T-cell (primary cell): ENCODE data around the gene GNAT1. TPM values are rescaled to one million over a fixed set of nuclear protein-coding genes. Genes with fewer than 3 reads are reported as not detected.

Source experiments
- ATAC-seq, 4 experiments: fragments of 200-7000 bp in 3 of 4; fragments of 150-1000 bp in 1 of 4; cut with Tn5 transposase; replicated peaks in 1 of 4; 1 replicate in 3 of 4; 2 replicates in 1 of 4; pipeline ENCODE4 v1.10.0; 2021; ENCODE audit warnings: moderate library complexity in 3 of 4, mild to moderate bottlenecking in 2 of 4, moderate number of reproducible peaks in 1 of 4
- CTCF ChIA-PET, 2 donors: fragments of 300-600 bp; sonication (Branson Sonifier 250); formaldehyde crosslinking; loops; one replicate each; lab custom pipeline; 2022; ENCODE audit warnings: antibody characterized with exemption in 2 of 2; lab: Charles Lee
- POLR2A ChIA-PET, 2 donors: fragments of 300-600 bp; sonication (Branson Sonifier 250); formaldehyde crosslinking; loops; one replicate each; lab custom pipeline; 2022; ENCODE audit warnings: antibody characterized with exemption in 2 of 2; lab: Charles Lee
- DNase-seq, 35 experiments: peaks; one replicate each; pipeline versions ENCODE4 v3.0.0 to v3.0.0-alpha.2; 2013 to 2023
- H3K27ac ChIP-seq: one replicate; pipeline ENCODE4 v1.5.1; 2013; ENCODE audit warnings: low read length
- H3K27me3 ChIP-seq, 2 experiments: replicated peaks in 1 of 2; 1 replicate in 1 of 2; 2 replicates in 1 of 2; pipeline versions ENCODE4 v1.6.1 to v1.7.0; 2013; ENCODE audit warnings: low read length in 1 of 2, mixed read lengths in 1 of 2; ENCODE audit not compliant: control insufficient read depth in 2 of 2, insufficient read depth in 2 of 2; ENCODE audit errors: extremely low read depth in 1 of 2
- H3K36me3 ChIP-seq, 2 donors: 1 replicate in 1 of 2; 2 replicates in 1 of 2; pipeline versions ENCODE4 v1.6.1 to v1.7.0; 2013; ENCODE audit warnings: low read length in 1 of 2; ENCODE audit not compliant: control insufficient read depth in 2 of 2, insufficient read depth in 1 of 2; ENCODE audit errors: extremely low read depth in 1 of 2
- H3K4me1 ChIP-seq, 2 experiments: 1 replicate in 1 of 2; 2 replicates in 1 of 2; pipeline versions ENCODE4 v1.6.1 to v1.7.0; 2013; ENCODE audit warnings: low read length in 2 of 2, mixed read lengths in 1 of 2; ENCODE audit not compliant: insufficient read depth in 2 of 2, control insufficient read depth in 1 of 2; ENCODE audit errors: extremely low read depth in 1 of 2
- H3K4me3 ChIP-seq, 2 donors: 1 replicate in 1 of 2; 2 replicates in 1 of 2; pipeline versions ENCODE4 v1.5.1 to v1.7.0; 2013; ENCODE audit warnings: mild to moderate bottlenecking in 2 of 2, low read length in 1 of 2, moderate library complexity in 1 of 2; ENCODE audit not compliant: control insufficient read depth in 1 of 2; ENCODE audit errors: extremely low read depth in 1 of 2
- H3K9me3 ChIP-seq: 2 replicates; pipeline ENCODE4 v1.7.0; 2013
- H3K27ac Mint-ChIP-seq, 2 donors: one replicate each; pipeline ENCODE4 v1.8.0; 2020 to 2021; ENCODE audit warnings: mild to moderate bottlenecking in 2 of 2, mixed read lengths in 2 of 2
- H3K27me3 Mint-ChIP-seq, 2 donors: one replicate each; pipeline ENCODE4 v1.8.0; 2021 to 2022; ENCODE audit warnings: mixed read lengths in 2 of 2
- H3K36me3 Mint-ChIP-seq: one replicate; pipeline ENCODE4 v1.8.0; 2021; ENCODE audit warnings: mixed read lengths
- H3K4me1 Mint-ChIP-seq, 3 donors: one replicate each; pipeline ENCODE4 v1.8.0; 2020 to 2022; ENCODE audit warnings: mixed read lengths in 3 of 3, mild to moderate bottlenecking in 1 of 3
- H3K4me3 Mint-ChIP-seq, 3 donors: one replicate each; pipeline ENCODE4 v1.8.0; 2020 to 2022; ENCODE audit warnings: mild to moderate bottlenecking in 3 of 3, mixed read lengths in 3 of 3, moderate library complexity in 3 of 3
- H3K9me3 Mint-ChIP-seq, 3 donors: one replicate each; pipeline ENCODE4 v1.8.0; 2020 to 2022; ENCODE audit warnings: mixed read lengths in 3 of 3
- WGBS: methylation state at CpG from one replicate; pipeline ENCODE4 v1.1.5; 2013; ENCODE audit warnings: missing lambda C conversion rate; ENCODE audit not compliant: insufficient coverage; 5-methylcytosine and 5-hydroxymethylcytosine counted together
- total RNA-seq, 35 experiments: library from RNA in 6 of 35; stranded (reverse) in 6 of 35; fragments of 120-200 nt in 1 of 35; gene quantifications; one replicate each; pipeline versions ENCODE4 v1.2.1 to v1.2.4 and lab custom pipeline; 2013 to 2026

The GNAT1 gene
- total RNA-seq, 5 donors from 2014 or later (not counting 1 experiment from before 2014, with no cell fraction given) = 0.28 TPM; not detected in 4

GRCh38 chr3:50174947-50175524, 16.4 kb upstream of the GNAT1 start:
- WGBS = 89% methylated on average over 14 of the region's 17 CpGs
- no peak overlapping the region for H3K27ac Mint-ChIP-seq

DNA sequence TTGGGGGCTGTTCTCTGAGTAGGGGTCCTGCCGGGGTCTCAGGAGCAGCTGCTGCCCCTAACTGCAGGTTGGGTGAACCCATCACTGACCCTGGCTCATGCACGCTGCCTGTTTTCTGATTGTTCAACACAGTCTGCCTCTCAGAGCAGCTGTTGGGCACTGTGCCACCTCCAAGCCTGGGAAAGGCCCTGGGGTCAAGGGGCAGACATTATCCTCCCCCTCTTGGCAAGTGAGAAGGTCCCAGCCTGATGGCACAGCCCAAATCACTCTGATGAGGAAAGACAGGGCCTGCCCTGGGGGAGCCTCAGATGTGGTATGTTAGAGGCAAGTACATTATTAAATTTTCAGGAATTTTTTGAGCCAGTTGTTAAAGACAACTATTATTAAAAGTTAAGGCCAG, 14.1 kb upstream of the GNAT1 start:
- ChIA-PET POLR2A (no interaction called here), CTCF (no interaction called here)
- H3K27me3 ChIP-seq = peaks cover 0 to 16% of the 10 kb centered on the region in 2 experiments
- Mint-ChIP-seq H3K9me3 (no peaks in the 10 kb centered on the region), H3K36me3 (no peaks in the 10 kb centered on the region), H3K4me1 (peaks cover 0 to 5% (median 3%) of the 10 kb centered on the region in 3 donors), H3K4me3 (no peak overlapping the region), H3K27me3 (no peaks in the 10 kb centered on the region), H3K27ac (no peak overlapping the region)
- H3K36me3 ChIP-seq = no peaks in the 10 kb centered on the region
- DNase-seq (no peak), ATAC-seq (no peak)
- peaks cover 0 to 2% of the 10 kb centered on the region in 2 experiments for H3K4me1 ChIP-seq
- no peak overlapping the region for H3K27ac ChIP-seq
- H3K4me3 ChIP-seq = no peak overlapping the region
- 94% methylated on average over 2 of the region's 2 CpGs for WGBS
- H3K9me3 ChIP-seq = no peaks in the 10 kb centered on the region

More at GRCh38 chr3:50174947-50175524, 16.4 kb upstream of the GNAT1 start:
- Histone ChIP-seq H3K27ac (no peak overlapping the region), H3K9me3 (no peaks in the 10 kb centered on the region), H3K4me3 (no peak overlapping the region), H3K36me3 (no peaks in the 10 kb centered on the region), H3K4me1 (peaks cover 0 to 2% of the 10 kb centered on the region in 2 experiments), H3K27me3 (peaks cover 0 to 31% of the 10 kb centered on the region in 2 experiments)
- Mint-ChIP-seq H3K4me1 (peaks cover 0 to 5% (median 3%) of the 10 kb centered on the region in 3 donors), H3K9me3 (no peaks in the 10 kb centered on the region), H3K4me3 (no peak overlapping the region), H3K36me3 (no peaks in the 10 kb centered on the region), H3K27me3 (no peaks in the 10 kb centered on the region)
- ATAC-seq (no peak), DNase-seq (no peak)
- ChIA-PET CTCF (no interaction called here), POLR2A (no interaction called here)

GRCh38 chr3:50179710-50180109, 11.7 kb upstream of the GNAT1 start:
- DNase-seq (no peak), ATAC-seq (no peak)
- Histone ChIP-seq H3K36me3 (no peaks in the 10 kb centered on the region), H3K27ac (no peak overlapping the region), H3K4me3 (no peak overlapping the region), H3K9me3 (no peaks in the 10 kb centered on the region), H3K4me1 (no peaks in the 10 kb centered on the region), H3K27me3 (peaks cover 0 to 29% of the 10 kb centered on the region in 2 experiments)
- Mint-ChIP-seq H3K36me3 (no peaks in the 10 kb centered on the region), H3K4me3 (no peak overlapping the region), H3K4me1 (no peaks in the 10 kb centered on the region), H3K27ac (no peak overlapping the region), H3K27me3 (no peaks in the 10 kb centered on the region), H3K9me3 (no peaks in the 10 kb centered on the region)
- 60% methylated on average over 1 of the region's 2 CpGs for WGBS
- ChIA-PET CTCF (interaction anchor here in 1 of 2 donors (0.6 kb wide), 1 partner anchor 74 kb away, joined by 4 read pairs; no protein-coding TSS in a partner anchor), POLR2A (no interaction called here)

- no peak for ATAC-seq
- Mint-ChIP-seq H3K27me3 (no peaks in the 10 kb centered on the region), H3K9me3 (no peaks in the 10 kb centered on the region), H3K36me3 (no peaks in the 10 kb centered on the region), H3K4me1 (no peaks in the 10 kb centered on the region), H3K4me3 (no peak overlapping the region), H3K27ac (no peak overlapping the region)
- H3K4me1 ChIP-seq = no peaks in the 10 kb centered on the region
- H3K36me3 ChIP-seq = no peaks in the 10 kb centered on the region
- no peaks in the 10 kb centered on the region for H3K9me3 ChIP-seq
- no peak overlapping the region for H3K27ac ChIP-seq
- ChIA-PET CTCF (interaction anchor here in 1 of 2 donors (0.7 kb wide), 1 partner anchor 799 kb away, joined by 3 read pairs; no protein-coding TSS in a partner anchor), POLR2A (no interaction called here)
- WGBS = 86% methylated on average over 5 of the region's 5 CpGs
- no peak for DNase-seq
- peaks cover 0 to 39% of the 10 kb centered on the region in 2 experiments for H3K27me3 ChIP-seq
- H3K4me3 ChIP-seq = no peak overlapping the region
Observed at GRCh38 chr3:50181985-50182384, 9.4 kb upstream of the GNAT1 start.

DNA sequence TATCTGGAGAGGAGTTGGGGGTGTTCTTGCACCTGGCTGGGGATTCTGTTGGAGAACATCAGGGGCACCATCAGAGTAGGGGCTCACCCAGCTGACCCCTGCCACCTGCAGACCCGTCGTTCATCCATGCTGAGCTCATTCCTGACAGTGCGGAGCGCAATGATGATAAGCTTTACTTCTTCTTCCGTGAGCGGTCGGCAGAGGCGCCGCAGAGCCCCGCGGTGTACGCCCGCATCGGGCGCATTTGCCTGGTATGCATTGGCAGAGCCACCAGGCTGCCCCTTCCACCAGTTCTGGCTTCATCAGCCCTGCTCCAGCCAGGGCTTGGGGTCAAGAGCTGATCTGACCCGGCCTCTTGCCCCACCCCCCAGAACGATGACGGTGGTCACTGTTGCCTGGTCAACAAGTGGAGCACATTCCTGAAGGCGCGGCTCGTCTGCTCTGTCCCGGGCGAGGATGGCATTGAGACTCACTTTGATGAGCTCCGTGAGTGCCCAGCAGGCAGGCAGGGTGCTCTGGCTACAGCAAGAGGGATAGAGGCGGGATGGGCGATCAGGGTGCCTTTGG, 8.8 kb upstream of the GNAT1 start:
- Histone ChIP-seq H3K9me3 (no peaks in the 10 kb centered on the region), H3K27ac (no peak overlapping the region), H3K4me3 (no peak overlapping the region), H3K36me3 (no peaks in the 10 kb centered on the region), H3K4me1 (no peaks in the 10 kb centered on the region), H3K27me3 (peaks cover 0 to 36% of the 10 kb centered on the region in 2 experiments)
- no peak overlapping the region for H3K27ac Mint-ChIP-seq
- CTCF ChIA-PET = no interaction called here
- ATAC-seq (no peak), DNase-seq (no peak)
- no peak overlapping the region for H3K4me3 Mint-ChIP-seq
- no peaks in the 10 kb centered on the region for H3K36me3 Mint-ChIP-seq
- H3K27me3 Mint-ChIP-seq = no peaks in the 10 kb centered on the region
- 91% methylated on average over 22 of the region's 26 CpGs for WGBS
- H3K4me1 Mint-ChIP-seq = no peaks in the 10 kb centered on the region
- POLR2A ChIA-PET = no interaction called here
- no peaks in the 10 kb centered on the region for H3K9me3 Mint-ChIP-seq

- peaks cover 0 to 38% of the 10 kb centered on the region in 2 experiments for H3K27me3 ChIP-seq
- ChIA-PET CTCF (interaction anchor here in 1 of 2 donors (0.5 kb wide), 1 partner anchor 54 kb away, joined by 4 read pairs; no protein-coding TSS in a partner anchor), POLR2A (no interaction called here)
- ATAC-seq (no peak), DNase-seq (no peak)
- Mint-ChIP-seq H3K4me1 (no peaks in the 10 kb centered on the region), H3K27ac (no peak overlapping the region), H3K4me3 (no peak overlapping the region), H3K9me3 (no peaks in the 10 kb centered on the region), H3K36me3 (no peaks in the 10 kb centered on the region), H3K27me3 (no peaks in the 10 kb centered on the region)
- H3K27ac ChIP-seq = no peak overlapping the region
- no peak overlapping the region for H3K4me3 ChIP-seq
- no peaks in the 10 kb centered on the region for H3K36me3 ChIP-seq
- 83% methylated on average over 6 of the region's 6 CpGs for WGBS
- no peaks in the 10 kb centered on the region for H3K4me1 ChIP-seq
- no peaks in the 10 kb centered on the region for H3K9me3 ChIP-seq
Observed at GRCh38 chr3:50183755-50184154, 7.7 kb upstream of the GNAT1 start.
